ENCODE measurements around the gene C11orf24. TPM values are rescaled to one million over a fixed set of nuclear protein-coding genes. Genes with fewer than 3 reads are reported as not detected.

C11orf24 gene
- total and polyA plus RNA-seq, 9 of the 15 experiments (the other 6 are each of a cell fraction or from before 2014, with no cell fraction given), result 2.0 to 65.2 (median 32.5) TPM

DNA sequence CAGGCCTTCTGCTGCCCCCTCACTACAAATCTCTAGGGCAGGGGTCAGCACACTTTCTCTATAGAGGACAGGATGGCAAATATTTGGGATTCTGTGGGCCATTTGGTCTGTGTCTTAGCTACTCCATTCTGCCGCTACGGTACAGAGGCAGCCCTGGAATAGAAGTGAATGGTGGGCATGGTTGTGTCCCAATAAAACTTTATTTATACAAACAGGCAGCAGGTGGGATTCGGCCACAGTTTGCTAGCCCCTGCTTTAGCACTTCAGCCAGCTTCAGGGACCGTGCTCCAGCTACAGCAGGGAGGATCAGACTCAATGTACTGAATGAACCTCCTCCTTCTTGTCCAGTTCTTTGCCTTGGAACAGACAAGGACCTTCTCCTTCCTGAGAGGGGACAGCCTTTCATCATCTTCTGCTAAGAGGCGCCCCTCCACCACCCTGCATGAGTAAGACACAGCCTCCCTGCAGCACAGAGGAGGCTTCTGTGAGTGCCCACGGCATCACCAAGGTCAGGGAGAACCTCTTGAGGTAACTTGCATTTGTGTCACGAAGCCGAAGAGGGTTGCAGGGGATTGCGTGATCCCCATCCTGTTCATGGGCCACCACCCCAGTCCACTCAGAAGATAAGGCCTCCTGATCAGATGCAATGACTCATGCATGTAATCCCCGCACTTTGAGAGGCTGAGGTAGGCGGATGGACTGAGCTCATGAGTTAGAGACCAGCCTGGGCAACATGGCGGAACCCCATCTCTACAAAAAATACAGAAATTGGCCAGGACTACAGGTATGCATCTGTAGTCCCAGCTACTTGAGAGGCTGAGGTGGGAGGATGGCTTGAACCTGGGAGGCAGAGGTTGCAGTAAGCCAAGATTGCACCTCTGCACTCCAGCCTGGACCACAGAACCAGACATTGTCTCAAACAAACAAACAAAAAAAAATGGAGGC is 4.6 kb downstream of the C11orf24 start (continued):
- TF ChIP-seq ELF4 (CRISPR knock-in tag; IDR thresholded peaks at IDR 0.05) (peak; percentile 9; the same call in 1 of the 2 replicates), ZKSCAN8 (CRISPR knock-in tag; IDR thresholded peaks at IDR 0.05) (peak; percentile 68; the same call in 1 of the 2 replicates), L3MBTL2 (IDR thresholded peaks at IDR 0.05) (peak; percentile 76; the same call in 1 of the 2 replicates), RCOR1 (IDR thresholded peaks at IDR 0.05; ENCODE audit: borderline replicate concordance in 1 of 2, low read depth in 2 of 2, low read length in 2 of 2) (peak in 1 of 2 experiments; percentile 96; a peak in 2 of 4 replicates), C11orf30 (IDR thresholded peaks at IDR 0.05; ENCODE audit: low read depth) (peak; percentile 51; the same call in 1 of the 2 replicates), ARNT (IDR thresholded peaks at IDR 0.05) (peak in 1 of 2 experiments; percentile 59; a peak in 2 of 4 replicates), RBM22 (IDR thresholded peaks at IDR 0.05; ENCODE audit: low read depth, low read length, poor library complexity, severe bottlenecking) (no peak), ARID1B (IDR thresholded peaks at IDR 0.05) (peak; percentile 88), ZNF23 (CRISPR knock-in tag; IDR thresholded peaks at IDR 0.05) (no peak), SRSF9 (IDR thresholded peaks at IDR 0.05; ENCODE audit: borderline replicate concordance, low read depth, low read length) (no peak), LCOR (CRISPR knock-in tag; IDR thresholded peaks at IDR 0.05) (peak; percentile 80)
- TF ChIP-seq, protein P1, sequence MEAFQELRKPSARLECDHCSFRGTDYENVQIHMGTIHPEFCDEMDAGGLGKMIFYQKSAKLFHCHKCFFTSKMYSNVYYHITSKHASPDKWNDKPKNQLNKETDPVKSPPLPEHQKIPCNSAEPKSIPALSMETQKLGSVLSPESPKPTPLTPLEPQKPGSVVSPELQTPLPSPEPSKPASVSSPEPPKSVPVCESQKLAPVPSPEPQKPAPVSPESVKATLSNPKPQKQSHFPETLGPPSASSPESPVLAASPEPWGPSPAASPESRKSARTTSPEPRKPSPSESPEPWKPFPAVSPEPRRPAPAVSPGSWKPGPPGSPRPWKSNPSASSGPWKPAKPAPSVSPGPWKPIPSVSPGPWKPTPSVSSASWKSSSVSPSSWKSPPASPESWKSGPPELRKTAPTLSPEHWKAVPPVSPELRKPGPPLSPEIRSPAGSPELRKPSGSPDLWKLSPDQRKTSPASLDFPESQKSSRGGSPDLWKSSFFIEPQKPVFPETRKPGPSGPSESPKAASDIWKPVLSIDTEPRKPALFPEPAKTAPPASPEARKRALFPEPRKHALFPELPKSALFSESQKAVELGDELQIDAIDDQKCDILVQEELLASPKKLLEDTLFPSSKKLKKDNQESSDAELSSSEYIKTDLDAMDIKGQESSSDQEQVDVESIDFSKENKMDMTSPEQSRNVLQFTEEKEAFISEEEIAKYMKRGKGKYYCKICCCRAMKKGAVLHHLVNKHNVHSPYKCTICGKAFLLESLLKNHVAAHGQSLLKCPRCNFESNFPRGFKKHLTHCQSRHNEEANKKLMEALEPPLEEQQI (IDR thresholded peaks at IDR 0.05), result no peak
- TF ChIP-seq, protein P2, sequence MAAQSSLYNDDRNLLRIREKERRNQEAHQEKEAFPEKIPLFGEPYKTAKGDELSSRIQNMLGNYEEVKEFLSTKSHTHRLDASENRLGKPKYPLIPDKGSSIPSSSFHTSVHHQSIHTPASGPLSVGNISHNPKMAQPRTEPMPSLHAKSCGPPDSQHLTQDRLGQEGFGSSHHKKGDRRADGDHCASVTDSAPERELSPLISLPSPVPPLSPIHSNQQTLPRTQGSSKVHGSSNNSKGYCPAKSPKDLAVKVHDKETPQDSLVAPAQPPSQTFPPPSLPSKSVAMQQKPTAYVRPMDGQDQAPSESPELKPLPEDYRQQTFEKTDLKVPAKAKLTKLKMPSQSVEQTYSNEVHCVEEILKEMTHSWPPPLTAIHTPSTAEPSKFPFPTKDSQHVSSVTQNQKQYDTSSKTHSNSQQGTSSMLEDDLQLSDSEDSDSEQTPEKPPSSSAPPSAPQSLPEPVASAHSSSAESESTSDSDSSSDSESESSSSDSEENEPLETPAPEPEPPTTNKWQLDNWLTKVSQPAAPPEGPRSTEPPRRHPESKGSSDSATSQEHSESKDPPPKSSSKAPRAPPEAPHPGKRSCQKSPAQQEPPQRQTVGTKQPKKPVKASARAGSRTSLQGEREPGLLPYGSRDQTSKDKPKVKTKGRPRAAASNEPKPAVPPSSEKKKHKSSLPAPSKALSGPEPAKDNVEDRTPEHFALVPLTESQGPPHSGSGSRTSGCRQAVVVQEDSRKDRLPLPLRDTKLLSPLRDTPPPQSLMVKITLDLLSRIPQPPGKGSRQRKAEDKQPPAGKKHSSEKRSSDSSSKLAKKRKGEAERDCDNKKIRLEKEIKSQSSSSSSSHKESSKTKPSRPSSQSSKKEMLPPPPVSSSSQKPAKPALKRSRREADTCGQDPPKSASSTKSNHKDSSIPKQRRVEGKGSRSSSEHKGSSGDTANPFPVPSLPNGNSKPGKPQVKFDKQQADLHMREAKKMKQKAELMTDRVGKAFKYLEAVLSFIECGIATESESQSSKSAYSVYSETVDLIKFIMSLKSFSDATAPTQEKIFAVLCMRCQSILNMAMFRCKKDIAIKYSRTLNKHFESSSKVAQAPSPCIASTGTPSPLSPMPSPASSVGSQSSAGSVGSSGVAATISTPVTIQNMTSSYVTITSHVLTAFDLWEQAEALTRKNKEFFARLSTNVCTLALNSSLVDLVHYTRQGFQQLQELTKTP (IDR thresholded peaks at IDR 0.05; ENCODE audit: low read depth in 1 of 2, partially characterized antibody in 2 of 2), result peak in 1 of 2 experiments; percentile 76
- TF ChIP-seq, protein P3, sequence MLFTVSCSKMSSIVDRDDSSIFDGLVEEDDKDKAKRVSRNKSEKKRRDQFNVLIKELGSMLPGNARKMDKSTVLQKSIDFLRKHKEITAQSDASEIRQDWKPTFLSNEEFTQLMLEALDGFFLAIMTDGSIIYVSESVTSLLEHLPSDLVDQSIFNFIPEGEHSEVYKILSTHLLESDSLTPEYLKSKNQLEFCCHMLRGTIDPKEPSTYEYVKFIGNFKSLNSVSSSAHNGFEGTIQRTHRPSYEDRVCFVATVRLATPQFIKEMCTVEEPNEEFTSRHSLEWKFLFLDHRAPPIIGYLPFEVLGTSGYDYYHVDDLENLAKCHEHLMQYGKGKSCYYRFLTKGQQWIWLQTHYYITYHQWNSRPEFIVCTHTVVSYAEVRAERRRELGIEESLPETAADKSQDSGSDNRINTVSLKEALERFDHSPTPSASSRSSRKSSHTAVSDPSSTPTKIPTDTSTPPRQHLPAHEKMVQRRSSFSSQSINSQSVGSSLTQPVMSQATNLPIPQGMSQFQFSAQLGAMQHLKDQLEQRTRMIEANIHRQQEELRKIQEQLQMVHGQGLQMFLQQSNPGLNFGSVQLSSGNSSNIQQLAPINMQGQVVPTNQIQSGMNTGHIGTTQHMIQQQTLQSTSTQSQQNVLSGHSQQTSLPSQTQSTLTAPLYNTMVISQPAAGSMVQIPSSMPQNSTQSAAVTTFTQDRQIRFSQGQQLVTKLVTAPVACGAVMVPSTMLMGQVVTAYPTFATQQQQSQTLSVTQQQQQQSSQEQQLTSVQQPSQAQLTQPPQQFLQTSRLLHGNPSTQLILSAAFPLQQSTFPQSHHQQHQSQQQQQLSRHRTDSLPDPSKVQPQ (CRISPR knock-in tag; IDR thresholded peaks at IDR 0.05; ENCODE audit: borderline replicate concordance), result no peak
- TF ChIP-seq, protein P4, sequence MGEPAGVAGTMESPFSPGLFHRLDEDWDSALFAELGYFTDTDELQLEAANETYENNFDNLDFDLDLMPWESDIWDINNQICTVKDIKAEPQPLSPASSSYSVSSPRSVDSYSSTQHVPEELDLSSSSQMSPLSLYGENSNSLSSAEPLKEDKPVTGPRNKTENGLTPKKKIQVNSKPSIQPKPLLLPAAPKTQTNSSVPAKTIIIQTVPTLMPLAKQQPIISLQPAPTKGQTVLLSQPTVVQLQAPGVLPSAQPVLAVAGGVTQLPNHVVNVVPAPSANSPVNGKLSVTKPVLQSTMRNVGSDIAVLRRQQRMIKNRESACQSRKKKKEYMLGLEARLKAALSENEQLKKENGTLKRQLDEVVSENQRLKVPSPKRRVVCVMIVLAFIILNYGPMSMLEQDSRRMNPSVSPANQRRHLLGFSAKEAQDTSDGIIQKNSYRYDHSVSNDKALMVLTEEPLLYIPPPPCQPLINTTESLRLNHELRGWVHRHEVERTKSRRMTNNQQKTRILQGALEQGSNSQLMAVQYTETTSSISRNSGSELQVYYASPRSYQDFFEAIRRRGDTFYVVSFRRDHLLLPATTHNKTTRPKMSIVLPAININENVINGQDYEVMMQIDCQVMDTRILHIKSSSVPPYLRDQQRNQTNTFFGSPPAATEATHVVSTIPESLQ (CRISPR knock-in tag; IDR thresholded peaks at IDR 0.05), result no peak
